ENCODE data around the gene KRTAP10-3. TPM values are rescaled to one million over a fixed set of nuclear protein-coding genes. Genes with fewer than 3 reads are reported as not detected.

Gene KRTAP10-3
- total RNA-seq, 1 donor from 2014 or later, result not detected

DNA sequence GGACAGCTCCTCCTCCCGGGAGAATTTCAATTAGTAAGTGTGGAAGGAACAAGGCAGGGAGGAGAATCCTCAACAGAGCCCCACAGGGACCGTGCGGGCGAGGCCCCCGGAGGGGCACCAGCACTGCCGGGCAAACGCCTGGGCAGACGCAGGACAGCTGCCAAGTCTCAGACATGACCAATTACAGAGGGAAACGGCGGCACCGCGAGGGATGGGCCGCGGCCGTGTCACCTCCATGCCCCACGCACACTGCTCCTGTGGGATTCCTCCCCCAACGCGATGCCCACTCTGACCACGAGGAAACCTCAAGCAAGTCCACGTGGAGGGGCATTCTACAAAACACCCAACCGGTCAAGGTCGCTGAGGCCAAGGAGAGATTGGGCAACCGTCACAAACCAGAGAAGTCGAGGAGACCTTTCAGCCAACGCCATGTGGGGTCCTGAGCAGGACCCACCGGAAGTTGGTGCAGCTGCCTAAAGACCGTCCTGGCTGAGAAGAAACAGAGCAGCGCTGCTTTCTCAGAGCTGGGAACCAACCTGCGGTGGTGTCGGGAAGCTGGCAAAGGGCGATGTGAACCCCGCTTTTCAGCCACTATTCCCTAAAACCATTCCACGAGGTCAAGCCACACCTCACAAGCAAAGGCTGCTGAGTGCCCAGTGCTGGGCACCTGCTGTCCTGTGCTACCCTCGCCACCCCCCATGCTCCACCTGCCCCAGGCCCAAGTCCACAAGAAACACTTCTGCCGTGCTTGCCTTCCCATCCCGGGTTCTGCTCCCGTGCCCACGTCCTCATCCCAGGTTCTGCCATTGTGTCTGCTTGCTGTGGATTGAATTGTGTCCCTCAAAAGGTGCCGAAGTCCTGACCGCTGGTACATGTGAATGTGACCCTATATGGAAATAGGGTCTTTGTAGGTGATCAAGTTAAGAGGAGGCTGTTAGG, 13.5 kb upstream of the KRTAP10-3 start:
- TF ChIP-seq CTCF (IDR thresholded peaks at IDR 0.05; ENCODE audit: partially characterized antibody, unreplicated experiment), result no peak
- no peak for DNase-seq
- H3K4me3 Mint-ChIP-seq (ENCODE audit: unreplicated experiment), result no peak overlapping the region
- H3K9me3 Mint-ChIP-seq (ENCODE audit: unreplicated experiment), result peaks cover 29% of the 10 kb centered on the region
- H3K27ac Mint-ChIP-seq (ENCODE audit: unreplicated experiment), result no peak overlapping the region
- no peaks in the 10 kb centered on the region for H3K4me1 Mint-ChIP-seq (ENCODE audit: low read depth, unreplicated experiment)
- peaks cover 8% of the 10 kb centered on the region for H3K27me3 Mint-ChIP-seq (ENCODE audit: unreplicated experiment)
- H3K36me3 Mint-ChIP-seq (ENCODE audit: unreplicated experiment), result peaks cover 36% of the 10 kb centered on the region

DNA sequence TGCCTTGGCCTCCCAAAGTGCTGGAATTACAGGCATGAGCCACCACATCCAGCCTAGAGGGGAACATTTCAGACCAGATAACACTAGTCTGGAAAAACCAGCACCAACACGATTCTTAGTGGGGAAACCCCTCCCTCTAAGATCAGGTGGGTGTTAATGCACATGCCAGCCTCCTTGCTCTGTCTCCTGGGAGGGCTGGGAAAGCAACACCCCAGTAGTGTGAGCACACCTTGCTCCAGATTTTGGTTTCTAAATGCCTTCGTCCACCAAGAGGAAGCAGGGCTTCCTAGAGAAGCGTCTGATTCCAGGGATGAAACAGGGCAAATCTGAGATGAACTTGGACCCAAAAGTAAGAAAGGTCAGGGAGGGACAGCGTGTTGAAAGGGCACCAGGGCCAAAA, 12.7 kb upstream of the KRTAP10-3 start:
- Mint-ChIP-seq H3K36me3 (ENCODE audit: unreplicated experiment) (peaks cover 28% of the 10 kb centered on the region), H3K4me3 (ENCODE audit: unreplicated experiment) (no peak overlapping the region), H3K27ac (ENCODE audit: unreplicated experiment) (no peak overlapping the region), H3K27me3 (ENCODE audit: unreplicated experiment) (peaks cover 10% of the 10 kb centered on the region), H3K9me3 (ENCODE audit: unreplicated experiment) (peaks cover 29% of the 10 kb centered on the region), H3K4me1 (ENCODE audit: low read depth, unreplicated experiment) (no peaks in the 10 kb centered on the region)
- no peak for TF ChIP-seq CTCF (IDR thresholded peaks at IDR 0.05; ENCODE audit: partially characterized antibody, unreplicated experiment)
- no peak for DNase-seq

DNA sequence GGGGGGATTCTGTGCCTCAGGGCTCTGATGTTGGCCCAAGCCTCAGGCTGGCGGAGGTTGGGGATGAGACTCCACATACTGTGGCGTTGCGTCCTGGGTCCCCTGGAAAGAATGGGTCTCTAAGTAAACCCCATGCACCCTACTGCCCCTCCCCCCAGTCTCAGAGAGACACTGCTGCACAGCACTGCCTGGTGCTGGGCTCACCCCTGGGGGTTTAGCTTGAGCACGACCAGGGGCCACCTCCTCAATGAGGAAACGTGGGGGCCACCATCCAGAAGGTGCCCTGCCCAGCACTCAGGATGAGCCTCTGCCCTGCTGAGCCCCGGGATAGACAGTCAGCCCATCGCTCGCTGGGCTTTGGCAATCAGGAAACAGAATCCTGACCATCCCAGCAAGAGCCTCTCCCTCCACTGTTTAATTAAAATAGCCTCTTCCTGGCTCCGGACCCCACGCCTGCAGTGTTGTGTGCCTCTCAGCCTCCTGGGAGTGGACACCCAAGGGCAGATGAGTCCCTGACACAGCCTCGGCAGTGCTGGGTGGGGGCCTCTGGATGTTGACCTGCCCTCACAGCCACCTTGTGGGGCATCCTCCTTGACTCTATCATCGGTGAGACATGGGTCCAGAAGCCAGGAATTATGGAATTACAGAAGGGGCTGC, 11.4 kb upstream of the KRTAP10-3 start:
- Mint-ChIP-seq H3K27ac (ENCODE audit: unreplicated experiment) (no peak overlapping the region), H3K4me1 (ENCODE audit: low read depth, unreplicated experiment) (no peaks in the 10 kb centered on the region), H3K9me3 (ENCODE audit: unreplicated experiment) (peaks cover 21% of the 10 kb centered on the region), H3K27me3 (ENCODE audit: unreplicated experiment) (peaks cover 10% of the 10 kb centered on the region), H3K4me3 (ENCODE audit: unreplicated experiment) (no peak overlapping the region), H3K36me3 (ENCODE audit: unreplicated experiment) (peaks cover 17% of the 10 kb centered on the region)
- DNase-seq, result no peak
- TF ChIP-seq CTCF (IDR thresholded peaks at IDR 0.05; ENCODE audit: partially characterized antibody, unreplicated experiment), result no peak

GRCh38 chr21:44568667-44569556, 10.3 kb upstream of the KRTAP10-3 start:
- Mint-ChIP-seq H3K9me3 (ENCODE audit: unreplicated experiment) (peaks cover 17% of the 10 kb centered on the region), H3K27ac (ENCODE audit: unreplicated experiment) (no peak overlapping the region), H3K27me3 (ENCODE audit: unreplicated experiment) (peaks cover 7% of the 10 kb centered on the region), H3K4me1 (ENCODE audit: low read depth, unreplicated experiment) (no peaks in the 10 kb centered on the region), H3K4me3 (ENCODE audit: unreplicated experiment) (no peak overlapping the region), H3K36me3 (ENCODE audit: unreplicated experiment) (peaks cover 17% of the 10 kb centered on the region)
- TF ChIP-seq CTCF (IDR thresholded peaks at IDR 0.05; ENCODE audit: partially characterized antibody, unreplicated experiment), result no peak
- DNase-seq, result no peak

Measured in glutamatergic neuron (in vitro differentiated cells).